ENCODE results near the gene KLHL30.
"Not testable (repeated sequence)": the region's sequence is repeated elsewhere in the genome, so short reads cannot be mapped to it uniquely, and the experiment has no call there.

Gene KLHL30

GRCh38 chr2:238166391-238167343, 28.2 kb downstream of the KLHL30 start:
- intact Hi-C loops (cut with DNase I) = no loop called here

GRCh38 chr2:238167344-238167715, 28.9 kb downstream of the KLHL30 start:
- DNase-seq = peak in 4 of 42 donors; percentile 14 to 32 (median 24)
- intact Hi-C loops (cut with DNase I) = no loop called here

More at GRCh38 chr2:238166391-238167343, 28.2 kb downstream of the KLHL30 start:
- DNase-seq = peak in 9 of 42 donors; percentile 2 to 39 (median 15)

GRCh38 chr2:238167761-238168160, 29.3 kb downstream of the KLHL30 start:
- peak in 20 of 42 donors; percentile 19 to 74 (median 48) for DNase-seq
- intact Hi-C loops (cut with DNase I) = no loop called here

- intact Hi-C loops (cut with DNase I) = no loop called here
- DNase-seq = peak in 3 of 42 donors; percentile 12 to 33 (median 14)
Observed at GRCh38 chr2:238168196-238169047, 30.0 kb downstream of the KLHL30 start.

GRCh38 chr2:238169048-238169707, 30.7 kb downstream of the KLHL30 start:
- intact Hi-C loops (cut with DNase I) = no loop called here
- DNase-seq = peak in 3 of 42 donors; percentile 15 to 33 (median 22)

GRCh38 chr2:238169708-238170251, 31.3 kb downstream of the KLHL30 start:
- peak in 32 of 42 donors; percentile 21 to 79 (median 46) for DNase-seq
- intact Hi-C loops (cut with DNase I) = no loop called here

GRCh38 chr2:238170386-238171071, 32.1 kb downstream of the KLHL30 start:
- intact Hi-C loops (cut with DNase I) = no loop called here
- peak in 2 of 42 donors; percentile 33 to 36 for DNase-seq

- intact Hi-C loops (cut with DNase I) = not testable (repeated sequence)
- peak in 2 of 42 donors; percentile 3 to 11 for DNase-seq
Observed at GRCh38 chr2:238171072-238171431, 32.6 kb downstream of the KLHL30 start.

GRCh38 chr2:238171575-238172187, 33.2 kb downstream of the KLHL30 start:
- peak in 3 of 42 donors; percentile 8 to 29 (median 17) for DNase-seq
- intact Hi-C loops (cut with DNase I) = no loop called here

GRCh38 chr2:238172439-238172838, 34.0 kb downstream of the KLHL30 start:
- intact Hi-C loops (cut with DNase I) = no loop called here
- DNase-seq = peak in 2 of 42 donors; percentile 15 to 28

GRCh38 chr2:238173692-238174091, 35.2 kb downstream of the KLHL30 start:
- intact Hi-C loops (cut with DNase I) = no loop called here

GRCh38 chr2:238174291-238174690, 35.8 kb downstream of the KLHL30 start:
- DNase-seq = no peak
- intact Hi-C loops (cut with DNase I) = no loop called here

More at GRCh38 chr2:238173692-238174091, 35.2 kb downstream of the KLHL30 start:
- no peak for DNase-seq

GRCh38 chr2:238174701-238175100, 36.2 kb downstream of the KLHL30 start:
- DNase-seq = no peak
- intact Hi-C loops (cut with DNase I) = no loop called here

- intact Hi-C loops (cut with DNase I) = no loop called here
- DNase-seq = no peak
Observed at GRCh38 chr2:238176613-238177012, 38.1 kb downstream of the KLHL30 start.

GRCh38 chr2:238180554-238180953, 42.1 kb downstream of the KLHL30 start:
- no peak for DNase-seq
- intact Hi-C loops (cut with DNase I) = no loop called here

GRCh38 chr2:238182362-238182761, 43.9 kb downstream of the KLHL30 start:
- no peak for DNase-seq

GRCh38 chr2:238183821-238184220, 45.4 kb downstream of the KLHL30 start:
- no peak for DNase-seq
- intact Hi-C loops (cut with DNase I) = no loop called here

More at GRCh38 chr2:238182362-238182761, 43.9 kb downstream of the KLHL30 start:
- intact Hi-C loops (cut with DNase I) = no loop called here
